Stimulated activated CD8-positive, alpha-beta memory T cell treated with anti-CD3 and anti-CD28 coated beads, Interleukin-15, amount 100 ng/mL, for 1 hour (primary cell): ENCODE measurements around the gene CPT1B.
A peak's percentile ranks its signal among the peaks of the same experiment; 100 is the strongest.

Experiments
- DNase-seq: peaks from one replicate; pipeline ENCODE4 v3.0.0-alpha.2; 2020; ENCODE audit warnings: low read depth

Gene CPT1B

GRCh38 chr22:50585781-50586180 is 7.6 kb upstream of the CPT1B start:
- DNase-seq = no peak

GRCh38 chr22:50585238-50585637 is 7.0 kb upstream of the CPT1B start:
- no peak for DNase-seq

GRCh38 chr22:50584106-50585096 is 6.2 kb upstream of the CPT1B start:
- no peak for DNase-seq

GRCh38 chr22:50583294-50583861 is 5.2 kb upstream of the CPT1B start:
- no peak for DNase-seq

GRCh38 chr22:50582493-50583293 is 4.5 kb upstream of the CPT1B start, which contains the start of gene CHKB:
Gene CHKB, minus strand, starts transcription at chr22:50582849. Its CDS starts 68 bp downstream, at chr22:50582781.
- DNase-seq = peak; percentile 94

- no peak for DNase-seq
These were observed 3.8 kb upstream of the CPT1B start for GRCh38 chr22:50581950-50582492.

GRCh38 chr22:50581031-50581949 is 3.1 kb upstream of the CPT1B start:
- DNase-seq = no peak

GRCh38 chr22:50579752-50580151 is 1.5 kb upstream of the CPT1B start:
- no peak for DNase-seq

- DNase-seq = no peak
These were observed 616 bp upstream of the CPT1B start for GRCh38 chr22:50578776-50579310.

- no peak for DNase-seq
These were observed 585 bp downstream of the CPT1B start for GRCh38 chr22:50577697-50577986.

- no peak for DNase-seq
These were observed 1.2 kb downstream of the CPT1B start for GRCh38 chr22:50576806-50577696.

- DNase-seq = no peak
These were observed 2.2 kb downstream of the CPT1B start for GRCh38 chr22:50576070-50576469.

GRCh38 chr22:50575426-50575941 is 2.7 kb downstream of the CPT1B start:
- DNase-seq = no peak

GRCh38 chr22:50574383-50574755 is 3.9 kb downstream of the CPT1B start:
- DNase-seq = no peak

- DNase-seq = no peak
These were observed 4.5 kb downstream of the CPT1B start for GRCh38 chr22:50573491-50574382.

- DNase-seq = no peak
These were observed 5.3 kb downstream of the CPT1B start for GRCh38 chr22:50572965-50573364.

GRCh38 chr22:50571264-50572175 is 6.7 kb downstream of the CPT1B start:
- DNase-seq = no peak

- DNase-seq = no peak
These were observed 7.4 kb downstream of the CPT1B start for GRCh38 chr22:50570861-50571260.
